Stimulated activated CD8-positive, alpha-beta memory T cell treated with anti-CD3 and anti-CD28 coated beads, Interleukin-2, amount 100 ng/mL, for 48 hours (primary cell): ENCODE measurements around the gene SOX10.
"Not testable (repeated sequence)": the region's sequence is repeated elsewhere in the genome, so short reads cannot be mapped to it uniquely, and the experiment has no call there.

Experiments
- DNase-seq, 2 donors: peaks; one replicate each; pipeline ENCODE4 v3.0.0-alpha.2; 2020; ENCODE audit warnings: low read depth in 2 of 2

The SOX10 gene

GRCh38 chr22:37985751-37986281 lies 1.5 kb upstream of the SOX10 start:
- no peak for DNase-seq

GRCh38 chr22:37985050-37985585 lies 763 bp upstream of the SOX10 start:
- no peak for DNase-seq

GRCh38 chr22:37982938-37983859 lies 1.2 kb downstream of the SOX10 start:
- no peak for DNase-seq

- DNase-seq = no peak
Observed at GRCh38 chr22:37982151-37982785, 2.1 kb downstream of the SOX10 start.

GRCh38 chr22:37981282-37982011 lies 2.9 kb downstream of the SOX10 start:
- no peak for DNase-seq

GRCh38 chr22:37979782-37980181 lies 4.6 kb downstream of the SOX10 start:
- no peak for DNase-seq

GRCh38 chr22:37976547-37976946 lies 7.8 kb downstream of the SOX10 start:
- DNase-seq = no peak

- not testable (repeated sequence) for DNase-seq
Observed at GRCh38 chr22:37976022-37976421, 8.3 kb downstream of the SOX10 start.

- no peak for DNase-seq
Observed at GRCh38 chr22:37975153-37975552, 9.2 kb downstream of the SOX10 start.

GRCh38 chr22:37973271-37974170 lies 10.8 kb downstream of the SOX10 start:
- DNase-seq = no peak

- DNase-seq = no peak
Observed at GRCh38 chr22:37972527-37972926, 11.8 kb downstream of the SOX10 start.

- no peak for DNase-seq
Observed at GRCh38 chr22:37971475-37972434, 12.6 kb downstream of the SOX10 start.

GRCh38 chr22:37970864-37971263 lies 13.5 kb downstream of the SOX10 start:
- no peak for DNase-seq

GRCh38 chr22:37968452-37969251 lies 15.7 kb downstream of the SOX10 start:
- DNase-seq = no peak

- no peak for DNase-seq
Observed at GRCh38 chr22:37967637-37968451, 16.5 kb downstream of the SOX10 start.

- DNase-seq = no peak
Observed at GRCh38 chr22:37967147-37967546, 17.2 kb downstream of the SOX10 start.

GRCh38 chr22:37965940-37966664 lies 18.3 kb downstream of the SOX10 start:
- DNase-seq = no peak
